ENCODE measurements around the gene DMRT2. TPM values are rescaled to one million over a fixed set of nuclear protein-coding genes. Genes with fewer than 3 reads are reported as not detected.

The DMRT2 gene
- total and polyA plus RNA-seq, 11 donors = 0.11 to 0.72 (median 0.32) TPM; not detected in 5

DNA sequence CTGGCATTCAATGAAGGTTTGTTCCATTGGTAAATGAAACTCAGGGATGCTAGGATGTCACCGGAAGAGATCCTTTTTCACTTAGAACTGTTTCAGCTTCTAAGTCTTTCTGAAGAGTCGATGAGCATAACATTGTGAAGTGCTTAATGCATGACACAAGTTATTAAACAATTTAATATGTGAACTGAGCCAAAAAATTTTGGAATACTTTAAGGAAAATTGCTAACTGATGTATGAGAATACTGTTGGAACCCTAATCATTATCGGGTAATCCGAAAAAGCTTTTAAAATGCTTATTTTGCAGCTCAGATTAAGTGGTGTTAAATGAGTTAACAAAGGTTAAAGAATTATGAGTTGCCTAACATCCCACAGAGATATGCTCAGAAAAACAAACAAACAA, 34.9 kb downstream of the DMRT2 start:
- no peak overlapping the region for H3K4me3 ChIP-seq
- 72 to 81% (median 75%) methylated on average over 4 of the region's 4 CpGs for WGBS, 4 donors
- no peak for ATAC-seq
- H3K4me1 ChIP-seq = no peaks in the 10 kb centered on the region
- H3K36me3 ChIP-seq = no peaks in the 10 kb centered on the region
- H3K27me3 ChIP-seq = peaks cover 0 to 12% (median 0%) of the 10 kb centered on the region in 9 donors
- no peak for DNase-seq
- intact Hi-C loops (cut with DNase I) = no loop called here
- H3K9me3 ChIP-seq = no peaks in the 10 kb centered on the region
- no peak overlapping the region for H3K27ac ChIP-seq
- TF ChIP-seq, protein P1, sequence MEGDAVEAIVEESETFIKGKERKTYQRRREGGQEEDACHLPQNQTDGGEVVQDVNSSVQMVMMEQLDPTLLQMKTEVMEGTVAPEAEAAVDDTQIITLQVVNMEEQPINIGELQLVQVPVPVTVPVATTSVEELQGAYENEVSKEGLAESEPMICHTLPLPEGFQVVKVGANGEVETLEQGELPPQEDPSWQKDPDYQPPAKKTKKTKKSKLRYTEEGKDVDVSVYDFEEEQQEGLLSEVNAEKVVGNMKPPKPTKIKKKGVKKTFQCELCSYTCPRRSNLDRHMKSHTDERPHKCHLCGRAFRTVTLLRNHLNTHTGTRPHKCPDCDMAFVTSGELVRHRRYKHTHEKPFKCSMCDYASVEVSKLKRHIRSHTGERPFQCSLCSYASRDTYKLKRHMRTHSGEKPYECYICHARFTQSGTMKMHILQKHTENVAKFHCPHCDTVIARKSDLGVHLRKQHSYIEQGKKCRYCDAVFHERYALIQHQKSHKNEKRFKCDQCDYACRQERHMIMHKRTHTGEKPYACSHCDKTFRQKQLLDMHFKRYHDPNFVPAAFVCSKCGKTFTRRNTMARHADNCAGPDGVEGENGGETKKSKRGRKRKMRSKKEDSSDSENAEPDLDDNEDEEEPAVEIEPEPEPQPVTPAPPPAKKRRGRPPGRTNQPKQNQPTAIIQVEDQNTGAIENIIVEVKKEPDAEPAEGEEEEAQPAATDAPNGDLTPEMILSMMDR (IDR thresholded peaks at IDR 0.05) = no peak
- no peak for TF ChIP-seq POLR2A (IDR thresholded peaks at IDR 0.05)

- H3K36me3 ChIP-seq = no peaks in the 10 kb centered on the region
- H3K27ac ChIP-seq = no peak overlapping the region
- no peak overlapping the region for H3K4me3 ChIP-seq
- intact Hi-C loops (cut with DNase I) = no loop called here
- DNase-seq (no peak), ATAC-seq (no peak)
- no peaks in the 10 kb centered on the region for H3K27me3 ChIP-seq
- WGBS, 4 donors = 69 to 78% (median 73%) methylated on average over 3 of the region's 3 CpGs
- no peaks in the 10 kb centered on the region for H3K4me1 ChIP-seq
- no peak for TF ChIP-seq POLR2A (IDR thresholded peaks at IDR 0.05)
- TF ChIP-seq, protein P1 (IDR thresholded peaks at IDR 0.05) = no peak
- no peaks in the 10 kb centered on the region for H3K9me3 ChIP-seq
These were observed 36.4 kb downstream of the DMRT2 start for GRCh38 chr9:1086517-1086916.

DNA sequence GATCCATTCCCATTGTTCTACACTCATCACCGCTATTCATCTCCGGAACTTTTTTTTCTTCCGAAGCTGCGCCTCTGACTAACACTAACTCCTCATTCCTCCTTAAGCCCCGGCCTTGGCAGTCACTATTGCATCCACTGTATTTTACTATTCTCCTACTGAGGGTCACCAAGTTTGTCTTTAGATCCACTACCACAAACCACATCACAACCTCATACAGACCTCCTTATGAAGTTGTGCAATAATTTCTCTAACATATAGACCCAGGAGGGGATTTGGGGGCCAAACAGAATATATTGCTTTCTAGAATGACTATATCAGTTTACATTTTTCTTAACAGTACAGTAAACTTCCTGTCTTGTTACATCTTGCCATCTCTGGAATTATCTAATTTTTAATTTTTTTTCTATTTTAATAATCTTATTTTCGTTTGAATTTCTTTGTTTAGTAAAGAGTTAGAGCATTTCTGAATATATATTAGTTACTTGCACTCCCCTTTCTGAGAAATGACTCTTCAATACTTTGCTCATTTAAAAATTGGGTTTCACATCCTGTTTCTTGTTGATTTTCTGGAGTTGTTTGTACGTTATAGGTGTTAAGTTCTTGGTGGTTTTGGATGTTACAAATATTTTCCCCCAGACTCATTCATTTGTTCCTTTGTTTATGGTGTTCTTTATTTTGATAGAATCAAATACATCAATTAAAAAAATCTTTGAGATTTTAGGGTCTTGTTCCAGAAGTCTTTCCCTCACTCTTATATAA, 37.1 kb downstream of the DMRT2 start:
- no peaks in the 10 kb centered on the region for H3K4me1 ChIP-seq
- ATAC-seq (no peak), DNase-seq (no peak)
- intact Hi-C loops (cut with DNase I) = no loop called here
- TF ChIP-seq POLR2A (IDR thresholded peaks at IDR 0.05) = no peak
- TF ChIP-seq, protein P1 (IDR thresholded peaks at IDR 0.05) = no peak
- H3K36me3 ChIP-seq = no peaks in the 10 kb centered on the region
- 77 to 80% (median 79%) methylated on average over 7 of the region's 7 CpGs for WGBS, 4 donors
- H3K27me3 ChIP-seq = peaks cover 0 to 3% (median 0%) of the 10 kb centered on the region in 9 donors
- no peaks in the 10 kb centered on the region for H3K9me3 ChIP-seq
- H3K27ac ChIP-seq = no peak overlapping the region
- H3K4me3 ChIP-seq = no peak overlapping the region

GRCh38 chr9:1094749-1095148, 44.6 kb downstream of the DMRT2 start:
- H3K4me3 ChIP-seq = no peak overlapping the region
- TF ChIP-seq, protein P1 (IDR thresholded peaks at IDR 0.05) = no peak
- no peak for TF ChIP-seq POLR2A (IDR thresholded peaks at IDR 0.05)
- H3K4me1 ChIP-seq = no peaks in the 10 kb centered on the region
- WGBS, 4 donors = 69 to 77% (median 71%) methylated on average over 3 of the region's 3 CpGs
- no peaks in the 10 kb centered on the region for H3K9me3 ChIP-seq
- DNase-seq = no peak
- peaks cover 0 to 4% (median 0%) of the 10 kb centered on the region in 9 donors for H3K27me3 ChIP-seq
- H3K36me3 ChIP-seq = no peaks in the 10 kb centered on the region
- H3K27ac ChIP-seq = no peak overlapping the region
- ATAC-seq = no peak
- intact Hi-C loops (cut with DNase I) = no loop called here

All from heart left ventricle (tissue), 16 donors.